Measurements from ENCODE around the gene NSD1. TPM values are rescaled to one million over a fixed set of nuclear protein-coding genes. Genes with fewer than 3 reads are reported as not detected.
A peak's percentile ranks its signal among the peaks of the same experiment; 100 is the strongest.

Gene NSD1
- total and polyA plus RNA-seq, 2 experiments from 2014 or later, result 26.6 to 28.8 TPM

GRCh38 chr5:177328545-177329231 lies 195.1 kb downstream of the NSD1 start:
- WGBS (ENCODE audit: low lambda C conversion rate, missing lambda C conversion rate), result 95% methylated on average over 19 of the region's 19 CpGs
- Histone ChIP-seq H3K4me3 (no peak overlapping the region), H2AFZ (no peak overlapping the region), H3K9me2 (replicated peaks; ENCODE audit: insufficient read depth) (no peaks in the 10 kb centered on the region), H3K9me3 (ENCODE audit: low read depth) (no peaks in the 10 kb centered on the region), H3K4me1 (ENCODE audit: insufficient read depth) (peaks cover 20% of the 10 kb centered on the region), H4K20me1 (ENCODE audit: insufficient read depth, poor library complexity, severe bottlenecking) (no peaks in the 10 kb centered on the region), H3K27me3 (no peaks in the 10 kb centered on the region), H3K4me2 (no peak overlapping the region), H3K36me3 (replicated peaks; ENCODE audit: insufficient read depth, low read depth) (no peaks in the 10 kb centered on the region), H3K27ac (peak overlapping the region; percentile 85), H3K79me2 (no peaks in the 10 kb centered on the region)
- DNase-seq (ENCODE audit: low spot score), result no peak
- TF ChIP-seq EZH2phosphoT487 (IDR thresholded peaks at IDR 0.05; ENCODE audit: low read depth, severe bottlenecking, unreplicated experiment) (no peak), EZH2 (IDR thresholded peaks at IDR 0.05; ENCODE audit: borderline replicate concordance) (no peak), CTCF (IDR thresholded peaks at IDR 0.05; ENCODE audit: poor library complexity) (no peak)

- 94% methylated on average over 6 of the region's 6 CpGs for WGBS (ENCODE audit: low lambda C conversion rate, missing lambda C conversion rate)
- H3K9me3 ChIP-seq (ENCODE audit: low read depth), result no peaks in the 10 kb centered on the region
- no peak for DNase-seq (ENCODE audit: low spot score)
These were observed 196.3 kb downstream of the NSD1 start for GRCh38 chr5:177329883-177330282.

GRCh38 chr5:177330991-177331842 lies 197.6 kb downstream of the NSD1 start:
- no peaks in the 10 kb centered on the region for H3K36me3 ChIP-seq (replicated peaks; ENCODE audit: insufficient read depth, low read depth)
- H4K20me1 ChIP-seq (ENCODE audit: insufficient read depth, poor library complexity, severe bottlenecking), result no peaks in the 10 kb centered on the region
- DNase-seq (ENCODE audit: low spot score), result no peak
- 96% methylated on average over 23 of the region's 27 CpGs for WGBS (ENCODE audit: low lambda C conversion rate, missing lambda C conversion rate)
- no peak overlapping the region for H3K4me2 ChIP-seq
- H3K27ac ChIP-seq, result no peak overlapping the region
- H3K4me1 ChIP-seq (ENCODE audit: insufficient read depth), result peaks cover 3% of the 10 kb centered on the region
- no peak overlapping the region for H3K4me3 ChIP-seq
- H3K9me2 ChIP-seq (replicated peaks; ENCODE audit: insufficient read depth), result no peaks in the 10 kb centered on the region
- no peak overlapping the region for H2AFZ ChIP-seq
- no peaks in the 10 kb centered on the region for H3K9me3 ChIP-seq (ENCODE audit: low read depth)
- TF ChIP-seq EZH2 (IDR thresholded peaks at IDR 0.05; ENCODE audit: borderline replicate concordance) (no peak), CTCF (IDR thresholded peaks at IDR 0.05; ENCODE audit: poor library complexity) (no peak), EZH2phosphoT487 (IDR thresholded peaks at IDR 0.05; ENCODE audit: low read depth, severe bottlenecking, unreplicated experiment) (no peak)
- no peaks in the 10 kb centered on the region for H3K27me3 ChIP-seq
- H3K79me2 ChIP-seq, result no peaks in the 10 kb centered on the region

More at GRCh38 chr5:177329883-177330282, 196.3 kb downstream of the NSD1 start:
- no peaks in the 10 kb centered on the region for H4K20me1 ChIP-seq (ENCODE audit: insufficient read depth, poor library complexity, severe bottlenecking)
- H3K4me2 ChIP-seq, result no peak overlapping the region
- H3K36me3 ChIP-seq (replicated peaks; ENCODE audit: insufficient read depth, low read depth), result no peaks in the 10 kb centered on the region
- no peak overlapping the region for H3K27ac ChIP-seq
- no peaks in the 10 kb centered on the region for H3K27me3 ChIP-seq
- no peak overlapping the region for H3K4me3 ChIP-seq
- peaks cover 14% of the 10 kb centered on the region for H3K4me1 ChIP-seq (ENCODE audit: insufficient read depth)
- TF ChIP-seq EZH2 (IDR thresholded peaks at IDR 0.05; ENCODE audit: borderline replicate concordance), result no peak
- TF ChIP-seq EZH2phosphoT487 (IDR thresholded peaks at IDR 0.05; ENCODE audit: low read depth, severe bottlenecking, unreplicated experiment), result no peak
- TF ChIP-seq CTCF (IDR thresholded peaks at IDR 0.05; ENCODE audit: poor library complexity), result no peak
- no peak overlapping the region for H2AFZ ChIP-seq
- H3K79me2 ChIP-seq, result no peaks in the 10 kb centered on the region
- no peaks in the 10 kb centered on the region for H3K9me2 ChIP-seq (replicated peaks; ENCODE audit: insufficient read depth)
